Endothelial cell of umbilical vein (primary cell): ENCODE measurements around the gene PAK4.

Source experiments
- MYC ChIP-seq: IDR thresholded peaks from one replicate; pipeline ENCODE4 v1.6.1; 2011; ENCODE audit warnings: mild to moderate bottlenecking, low read depth, low read length
- POLR2AphosphoS5 ChIP-seq: IDR thresholded peaks from 2 replicates; pipeline ENCODE4 v1.6.1; 2012; ENCODE audit warnings: low read depth, mild to moderate bottlenecking, control low read depth, low read length, moderate library complexity; ENCODE audit not compliant: insufficient read depth
- TF ChIP-seq, protein P1 (sequence below), 2 donors: IDR thresholded peaks; 1 replicate in 1 of 2; 2 replicates in 1 of 2; pipeline ENCODE4 v1.5.1; 2011; ENCODE audit warnings: low read length in 2 of 2, mild to moderate bottlenecking in 2 of 2, moderate library complexity in 2 of 2, control low read depth in 1 of 2, inconsistent platforms in 1 of 2, low read depth in 1 of 2; ENCODE audit not compliant: insufficient read depth in 1 of 2; ENCODE audit errors: extremely low read depth in 1 of 2

DNA sequence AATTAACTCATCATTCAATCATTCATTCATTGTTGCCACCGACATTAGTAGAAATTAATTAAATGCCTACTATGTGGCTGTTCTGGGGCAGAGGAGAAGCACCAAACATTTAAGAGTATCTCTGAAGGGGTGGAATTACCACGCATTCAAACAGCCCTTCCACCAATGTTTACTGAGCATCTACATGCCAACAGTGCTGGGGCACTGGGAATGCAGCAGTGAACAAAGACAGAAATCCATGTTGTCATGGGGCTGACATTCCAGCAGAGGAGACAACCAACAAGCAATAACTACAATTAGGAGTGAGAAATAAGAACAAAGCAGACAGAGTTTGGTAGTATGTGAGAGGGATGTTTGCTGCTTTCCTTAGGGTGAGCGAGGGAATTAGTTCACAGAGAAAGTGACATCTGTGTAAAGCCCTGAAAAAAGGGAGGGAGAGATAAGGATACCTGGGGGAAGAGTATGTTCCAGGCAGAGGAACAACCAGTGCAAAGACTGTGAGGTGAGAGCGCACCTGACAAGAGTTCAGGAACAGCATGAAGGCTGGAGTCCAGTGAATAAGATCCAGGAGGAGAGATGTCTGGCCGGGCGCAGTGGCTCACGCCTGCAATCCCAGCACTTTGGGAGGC lies 1.3 kb upstream of the PAK4 start:
- TF ChIP-seq POLR2AphosphoS5 (no peak), MYC (no peak)
- TF ChIP-seq, protein P1, sequence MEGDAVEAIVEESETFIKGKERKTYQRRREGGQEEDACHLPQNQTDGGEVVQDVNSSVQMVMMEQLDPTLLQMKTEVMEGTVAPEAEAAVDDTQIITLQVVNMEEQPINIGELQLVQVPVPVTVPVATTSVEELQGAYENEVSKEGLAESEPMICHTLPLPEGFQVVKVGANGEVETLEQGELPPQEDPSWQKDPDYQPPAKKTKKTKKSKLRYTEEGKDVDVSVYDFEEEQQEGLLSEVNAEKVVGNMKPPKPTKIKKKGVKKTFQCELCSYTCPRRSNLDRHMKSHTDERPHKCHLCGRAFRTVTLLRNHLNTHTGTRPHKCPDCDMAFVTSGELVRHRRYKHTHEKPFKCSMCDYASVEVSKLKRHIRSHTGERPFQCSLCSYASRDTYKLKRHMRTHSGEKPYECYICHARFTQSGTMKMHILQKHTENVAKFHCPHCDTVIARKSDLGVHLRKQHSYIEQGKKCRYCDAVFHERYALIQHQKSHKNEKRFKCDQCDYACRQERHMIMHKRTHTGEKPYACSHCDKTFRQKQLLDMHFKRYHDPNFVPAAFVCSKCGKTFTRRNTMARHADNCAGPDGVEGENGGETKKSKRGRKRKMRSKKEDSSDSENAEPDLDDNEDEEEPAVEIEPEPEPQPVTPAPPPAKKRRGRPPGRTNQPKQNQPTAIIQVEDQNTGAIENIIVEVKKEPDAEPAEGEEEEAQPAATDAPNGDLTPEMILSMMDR (IDR thresholded peaks at IDR 0.05; ENCODE audit: extremely low read depth in 1 of 2, insufficient read depth in 1 of 2, low read depth in 1 of 2, low read length in 2 of 2), result no peak
